ENCODE data around the gene TRPT1. TPM values are rescaled to one million over a fixed set of nuclear protein-coding genes. Genes with fewer than 3 reads are reported as not detected.

Gene TRPT1
- total and polyA plus RNA-seq, 2 of the 4 experiments (the other 2 are of a cell fraction) = 63.2 to 81.9 TPM

- Histone ChIP-seq H3K4me1 (ENCODE audit: control insufficient read depth, insufficient read depth, low read length) (peaks cover 6% of the 10 kb centered on the region; the same call in 1 of the 2 replicates), H2AK9ac (replicated peaks; ENCODE audit: low read depth, low read length, poor library complexity) (no peak overlapping the region), H3K27me3 (ENCODE audit: control insufficient read depth, insufficient read depth, low read length) (no peaks in the 10 kb centered on the region), H3K18ac (ENCODE audit: low read depth, low read length) (no peak overlapping the region), H3K36me3 (ENCODE audit: control insufficient read depth, insufficient read depth, low read length) (no peaks in the 10 kb centered on the region), H3K56ac (ENCODE audit: extremely low read depth, insufficient read depth, low read length) (no peak overlapping the region), H3K79me1 (ENCODE audit: low read depth in 1 of 2, low read length in 2 of 2) (peaks cover 4 to 32% of the 10 kb centered on the region in 2 experiments; a peak in 2 of 4 replicates), H3K23ac (ENCODE audit: low read depth, low read length) (no peak overlapping the region), H2BK5ac (ENCODE audit: low read depth, low read length, poor library complexity, severe bottlenecking) (no peak overlapping the region), H3K9me3 (ENCODE audit: control insufficient read depth, insufficient read depth, low read length) (peaks cover 5% of the 10 kb centered on the region), H2BK15ac (ENCODE audit: low read depth, low read length) (no peak overlapping the region), H2AFZ (replicated peaks; ENCODE audit: low read length, poor library complexity) (peak overlapping the region; percentile 13), H3K4me3 (ENCODE audit: insufficient read depth, low read depth, low read length) (no peak overlapping the region), H2AK5ac (ENCODE audit: low read depth, low read length) (no peak overlapping the region), H3K27ac (ENCODE audit: insufficient read depth, low read length) (no peak overlapping the region), H4K8ac (ENCODE audit: low read depth in 2 of 2, low read length in 2 of 2) (no peak overlapping the region), H2BK120ac (ENCODE audit: low read depth, low read length) (no peak overlapping the region), H2BK20ac (ENCODE audit: low read depth, low read length) (no peak overlapping the region), H3K4ac (ENCODE audit: low read depth, low read length) (no peak overlapping the region), H3K9me1 (ENCODE audit: insufficient read depth, low read length) (0 out of 2 replicates have a peak, but pooled peaks cover 9% of the 10 kb centered on the region), H4K91ac (ENCODE audit: insufficient read depth, low read depth, low read length) (no peak overlapping the region), H3K4me2 (ENCODE audit: low read depth, low read length) (no peak overlapping the region), H4K20me1 (ENCODE audit: insufficient read depth, low read length) (no peaks in the 10 kb centered on the region; the same call in 1 of the 2 replicates), H3K14ac (replicated peaks; ENCODE audit: low read depth, low read length) (no peak overlapping the region), H4K5ac (ENCODE audit: low read depth, low read length) (no peak overlapping the region), H3K9ac (ENCODE audit: low read depth, low read length) (no peak overlapping the region)
- in situ Hi-C loops (cut with MboI; ENCODE audit: low sequenced_read_pairs) = no loop called here
- POLR2A ChIA-PET (ENCODE audit: unreplicated experiment) = no interaction called here
- no peak for TF ChIP-seq MAZ (IDR thresholded peaks at IDR 0.05; ENCODE audit: borderline replicate concordance, low read depth, low read length)
- TF ChIP-seq RCOR1 (IDR thresholded peaks at IDR 0.05; ENCODE audit: insufficient replicate concordance, low read length) = no peak
- no peak for TF ChIP-seq RAD21 (IDR thresholded peaks at IDR 0.05; ENCODE audit: low read length)
- no peak for TF ChIP-seq ELK1 (IDR thresholded peaks at IDR 0.05; ENCODE audit: borderline replicate concordance, low read depth, low read length)
- TF ChIP-seq CEBPB (IDR thresholded peaks at IDR 0.05; ENCODE audit: low read depth, low read length) = no peak
- TF ChIP-seq, protein P1, sequence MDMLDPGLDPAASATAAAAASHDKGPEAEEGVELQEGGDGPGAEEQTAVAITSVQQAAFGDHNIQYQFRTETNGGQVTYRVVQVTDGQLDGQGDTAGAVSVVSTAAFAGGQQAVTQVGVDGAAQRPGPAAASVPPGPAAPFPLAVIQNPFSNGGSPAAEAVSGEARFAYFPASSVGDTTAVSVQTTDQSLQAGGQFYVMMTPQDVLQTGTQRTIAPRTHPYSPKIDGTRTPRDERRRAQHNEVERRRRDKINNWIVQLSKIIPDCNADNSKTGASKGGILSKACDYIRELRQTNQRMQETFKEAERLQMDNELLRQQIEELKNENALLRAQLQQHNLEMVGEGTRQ (IDR thresholded peaks at IDR 0.05; ENCODE audit: low read depth, low read length) = no peak
- TF ChIP-seq FOS (IDR thresholded peaks at IDR 0.05; ENCODE audit: low read depth, low read length) = no peak
- TF ChIP-seq MAFK (IDR thresholded peaks at IDR 0.05; ENCODE audit: low read depth, low read length) = no peak
- no peak for TF ChIP-seq NFE2L2 (IDR thresholded peaks at IDR 0.05; ENCODE audit: low read depth, low read length)
- no peak for TF ChIP-seq POLR2A (IDR thresholded peaks at IDR 0.05; ENCODE audit: low read depth, low read length)
- no peak for TF ChIP-seq SMC3 (IDR thresholded peaks at IDR 0.05; ENCODE audit: low read depth, low read length)
- TF ChIP-seq RFX5 (IDR thresholded peaks at IDR 0.05; ENCODE audit: low read depth, low read length) = no peak
- TF ChIP-seq CHD1 (IDR thresholded peaks at IDR 0.05; ENCODE audit: low read depth, low read length) = no peak
- no peak for TF ChIP-seq MXI1 (IDR thresholded peaks at IDR 0.05; ENCODE audit: borderline replicate concordance, low read depth, low read length)
- no peak for TF ChIP-seq BHLHE40 (IDR thresholded peaks at IDR 0.05; ENCODE audit: low read depth, low read length)
- TF ChIP-seq, protein P2, sequence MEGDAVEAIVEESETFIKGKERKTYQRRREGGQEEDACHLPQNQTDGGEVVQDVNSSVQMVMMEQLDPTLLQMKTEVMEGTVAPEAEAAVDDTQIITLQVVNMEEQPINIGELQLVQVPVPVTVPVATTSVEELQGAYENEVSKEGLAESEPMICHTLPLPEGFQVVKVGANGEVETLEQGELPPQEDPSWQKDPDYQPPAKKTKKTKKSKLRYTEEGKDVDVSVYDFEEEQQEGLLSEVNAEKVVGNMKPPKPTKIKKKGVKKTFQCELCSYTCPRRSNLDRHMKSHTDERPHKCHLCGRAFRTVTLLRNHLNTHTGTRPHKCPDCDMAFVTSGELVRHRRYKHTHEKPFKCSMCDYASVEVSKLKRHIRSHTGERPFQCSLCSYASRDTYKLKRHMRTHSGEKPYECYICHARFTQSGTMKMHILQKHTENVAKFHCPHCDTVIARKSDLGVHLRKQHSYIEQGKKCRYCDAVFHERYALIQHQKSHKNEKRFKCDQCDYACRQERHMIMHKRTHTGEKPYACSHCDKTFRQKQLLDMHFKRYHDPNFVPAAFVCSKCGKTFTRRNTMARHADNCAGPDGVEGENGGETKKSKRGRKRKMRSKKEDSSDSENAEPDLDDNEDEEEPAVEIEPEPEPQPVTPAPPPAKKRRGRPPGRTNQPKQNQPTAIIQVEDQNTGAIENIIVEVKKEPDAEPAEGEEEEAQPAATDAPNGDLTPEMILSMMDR (conservative IDR thresholded peaks at IDR 0.05; ENCODE audit: low read depth, low read length) = no peak
- dilution Hi-C loops (cut with HindIII; ENCODE audit: low sequenced_read_pairs, unreplicated experiment) = no loop called here
- intact Hi-C loops (cut with micrococcal nuclease) = no loop called here
- no CpG with 5 or more reads among the region's 1 CpG for WGBS, 2 experiments (ENCODE audit: extremely low coverage in 2 of 2, insufficient read length in 1 of 2)
- no peak for DNase-seq
- no peak for ATAC-seq (ENCODE audit: low read depth)
- BruUV-seq (replicated peaks) = no TSS peak
- CTCF ChIA-PET = no interaction called here
Measured at GRCh38 chr11:64178203-64178602, 47.8 kb downstream of the TRPT1 start.

All from IMR-90 (cell line).